DMS 273 (cell line): ENCODE results near the gene TREX2.
A peak's percentile ranks its signal among the peaks of the same experiment; 100 is the strongest.

ENCODE experiments used
- DNase-seq: peaks from one replicate; lab custom pipeline; 2025; ENCODE audit not compliant: unreplicated experiment; lab: John Stamatoyannopoulos, UW

TREX2 gene, protein sequence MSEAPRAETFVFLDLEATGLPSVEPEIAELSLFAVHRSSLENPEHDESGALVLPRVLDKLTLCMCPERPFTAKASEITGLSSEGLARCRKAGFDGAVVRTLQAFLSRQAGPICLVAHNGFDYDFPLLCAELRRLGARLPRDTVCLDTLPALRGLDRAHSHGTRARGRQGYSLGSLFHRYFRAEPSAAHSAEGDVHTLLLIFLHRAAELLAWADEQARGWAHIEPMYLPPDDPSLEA

DNA sequence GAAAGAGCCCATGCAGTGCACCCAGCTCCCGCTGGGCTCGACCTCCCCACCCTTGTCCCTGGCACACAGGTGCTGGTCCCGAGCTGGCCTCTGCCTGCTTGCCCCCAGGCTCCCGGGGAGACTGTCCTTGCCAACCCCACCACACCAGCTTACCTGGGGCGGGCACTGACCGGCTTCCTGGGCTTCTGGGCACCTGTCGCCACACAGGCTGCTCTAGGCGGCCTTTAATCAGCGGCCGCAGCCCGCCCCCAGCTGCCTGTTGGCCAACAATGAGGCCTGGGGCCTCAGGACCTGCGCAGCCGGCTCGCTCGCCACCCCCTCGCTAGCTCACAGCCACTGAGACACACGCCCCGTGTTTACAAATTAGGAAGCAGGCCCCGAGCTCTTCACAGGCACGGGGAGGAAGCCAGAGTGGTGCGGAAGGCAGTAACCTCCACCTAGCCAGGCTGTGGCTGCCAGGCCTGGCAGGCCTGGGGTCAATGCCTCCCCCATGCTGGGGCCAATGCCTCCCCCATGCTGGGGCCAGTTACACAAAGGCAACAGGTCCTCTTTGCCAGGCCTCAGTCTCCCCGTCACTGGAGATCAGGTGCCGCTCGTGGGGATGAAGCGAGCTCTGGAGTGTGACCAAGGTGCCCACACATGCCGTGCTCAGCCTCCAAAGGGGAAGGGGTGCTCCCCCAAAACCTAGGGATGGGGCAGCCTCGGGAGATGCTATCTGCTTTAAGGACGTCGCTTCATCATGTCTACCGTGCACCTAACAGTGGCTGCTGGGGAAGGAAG is at the start of gene TREX2:
TREX2 (minus strand) TSS at position 201 of the 780 bp plus-strand sequence. CDS start 626 bp downstream, outside the sequence.
- no peak for DNase-seq

DNA sequence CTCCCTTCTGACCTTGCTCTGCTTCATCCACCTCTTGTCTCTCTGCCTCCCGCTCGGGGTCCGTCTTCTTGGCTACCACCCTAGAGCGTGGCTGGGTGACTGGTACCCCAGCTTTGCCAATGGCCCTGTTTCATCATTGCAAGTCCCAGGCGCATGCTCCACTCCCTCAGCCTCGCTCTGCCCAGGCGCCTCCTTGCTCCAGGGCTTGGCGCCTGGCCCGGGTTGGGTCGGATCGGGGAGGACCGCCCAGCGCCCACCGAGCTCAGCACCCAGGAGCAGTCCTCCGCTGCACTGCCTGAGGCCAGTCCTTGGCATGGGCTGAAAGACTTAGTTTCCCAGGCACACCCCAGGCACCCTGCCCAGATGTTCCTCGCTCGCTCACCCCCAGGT is 49.5 kb upstream of the TREX2 start:
- peak; percentile 71 for DNase-seq

DNA sequence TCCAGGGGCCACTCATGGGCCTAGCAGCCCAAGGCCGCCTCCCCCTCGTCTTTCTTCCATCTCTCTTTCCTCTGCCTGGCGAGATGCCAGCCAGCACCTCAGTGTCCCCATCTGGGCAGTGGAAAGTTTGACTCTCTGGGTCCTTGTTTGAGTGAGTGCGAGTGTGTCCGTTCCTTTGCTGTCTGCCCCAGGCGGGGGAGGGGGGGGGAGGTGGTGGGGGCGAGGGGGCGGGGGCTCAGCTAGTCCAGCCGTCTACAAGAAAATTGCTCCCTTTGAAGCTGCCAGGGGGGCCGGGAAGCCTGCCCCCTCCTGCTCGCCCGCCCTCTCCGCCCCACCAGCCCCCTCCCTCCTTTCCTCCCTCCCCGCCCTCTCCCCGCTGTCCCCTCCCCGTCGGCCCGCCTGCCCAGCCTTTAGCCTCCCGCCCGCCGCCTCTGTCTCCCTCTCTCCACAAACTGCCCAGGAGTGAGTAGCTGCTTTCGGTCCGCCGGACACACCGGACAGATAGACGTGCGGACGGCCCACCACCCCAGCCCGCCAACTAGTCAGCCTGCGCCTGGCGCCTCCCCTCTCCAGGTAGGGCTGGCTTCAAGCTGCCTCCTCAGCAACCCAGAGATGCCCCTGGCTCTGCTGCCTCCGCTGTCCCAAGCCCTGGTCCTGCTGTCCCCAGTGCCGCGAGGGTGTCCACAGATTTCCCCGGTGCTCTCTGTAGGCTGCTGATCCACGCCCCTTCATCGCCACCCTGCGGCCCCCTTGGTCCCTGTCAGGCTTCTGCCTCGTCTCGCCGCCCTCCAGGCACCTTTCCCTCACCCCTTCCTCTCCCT is 48.9 kb upstream of the TREX2 start, which contains the start of gene BGN:
BGN (plus strand) TSS at position 440 of the 821 bp plus-strand sequence. CDS start 9,652 bp downstream, outside the sequence.
- peak; percentile 71 for DNase-seq

DNA sequence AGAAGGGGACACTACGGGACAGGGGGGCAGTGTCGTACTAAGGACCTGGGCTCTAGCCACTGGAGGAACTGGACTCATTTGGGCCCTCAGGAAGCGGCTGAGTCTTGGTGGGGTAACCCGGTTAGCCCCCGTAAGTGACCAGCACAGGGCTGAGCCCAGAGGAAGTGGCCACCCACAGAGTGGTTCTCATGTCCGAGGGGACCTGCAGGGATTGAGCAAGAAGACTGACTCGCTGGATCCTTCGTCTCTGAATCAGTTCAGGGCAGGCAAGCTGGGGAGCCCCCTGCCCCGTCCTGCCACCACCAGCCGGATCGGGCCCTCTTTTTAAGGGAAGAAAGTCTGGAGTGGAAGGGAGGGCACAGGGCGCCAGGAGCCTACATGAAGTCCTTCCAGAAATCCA is 48.2 kb upstream of the TREX2 start:
- DNase-seq = no peak

DNA sequence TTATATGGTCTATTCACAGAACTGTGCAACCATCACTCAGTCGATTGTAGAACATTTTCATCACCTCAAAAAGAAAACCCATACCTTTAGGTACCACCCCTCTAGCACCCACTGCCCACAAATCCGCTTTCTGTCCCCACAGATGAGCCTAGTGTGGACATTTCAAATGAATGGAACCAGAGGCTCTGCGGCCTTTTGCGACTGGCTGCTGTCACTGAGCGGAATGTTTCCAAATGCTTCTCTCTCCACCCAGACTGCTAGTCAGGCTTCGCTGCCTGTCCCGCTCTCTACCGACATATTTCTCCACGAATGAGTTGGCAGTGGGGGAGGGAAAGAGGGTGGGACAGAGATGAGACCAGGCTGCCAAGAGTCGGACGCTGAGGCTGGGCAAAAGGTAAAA is 47.2 kb upstream of the TREX2 start:
- DNase-seq = no peak

DNA sequence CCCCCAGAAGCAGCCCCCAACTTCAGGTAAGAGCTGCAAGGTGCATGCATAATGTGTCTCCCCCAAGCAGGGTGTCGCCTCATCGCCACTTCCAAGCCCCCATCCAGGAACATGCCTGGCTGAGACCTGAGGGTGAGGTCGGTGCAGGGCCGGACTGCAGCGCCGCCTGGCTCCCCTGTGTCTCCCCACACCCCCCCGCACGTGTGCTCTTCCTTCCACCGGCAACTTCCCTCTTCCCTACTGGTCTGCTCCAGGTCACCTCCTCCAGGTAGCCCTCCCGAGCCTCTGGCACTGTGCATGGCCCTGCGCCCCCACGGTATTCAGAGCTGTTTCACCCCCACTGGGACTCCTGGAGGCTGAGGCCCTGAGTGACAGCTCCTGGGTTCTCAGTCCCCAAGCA is 46.7 kb upstream of the TREX2 start:
- DNase-seq = no peak

DNA sequence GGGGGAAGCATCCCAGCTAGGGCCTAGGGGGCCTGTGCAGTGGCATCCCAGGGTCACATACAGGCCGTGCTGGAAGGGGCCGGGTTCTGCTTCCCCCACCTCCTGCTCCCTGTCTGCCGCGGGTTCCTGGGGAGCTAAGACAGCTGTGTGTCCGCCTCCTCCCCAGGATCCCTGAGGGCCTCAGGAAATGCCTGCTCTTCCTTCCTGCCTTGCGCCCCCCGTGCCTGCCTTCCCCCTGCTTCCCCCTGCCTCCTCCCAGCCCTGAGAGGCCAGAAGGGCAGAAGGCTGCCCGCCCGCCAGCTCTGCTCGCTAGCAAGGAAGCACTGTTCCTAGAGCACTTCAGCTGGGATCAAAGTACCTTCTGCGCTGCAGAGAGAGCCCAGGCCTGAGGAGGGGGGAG is 46.1 kb upstream of the TREX2 start:
- DNase-seq = peak; percentile 67

DNA sequence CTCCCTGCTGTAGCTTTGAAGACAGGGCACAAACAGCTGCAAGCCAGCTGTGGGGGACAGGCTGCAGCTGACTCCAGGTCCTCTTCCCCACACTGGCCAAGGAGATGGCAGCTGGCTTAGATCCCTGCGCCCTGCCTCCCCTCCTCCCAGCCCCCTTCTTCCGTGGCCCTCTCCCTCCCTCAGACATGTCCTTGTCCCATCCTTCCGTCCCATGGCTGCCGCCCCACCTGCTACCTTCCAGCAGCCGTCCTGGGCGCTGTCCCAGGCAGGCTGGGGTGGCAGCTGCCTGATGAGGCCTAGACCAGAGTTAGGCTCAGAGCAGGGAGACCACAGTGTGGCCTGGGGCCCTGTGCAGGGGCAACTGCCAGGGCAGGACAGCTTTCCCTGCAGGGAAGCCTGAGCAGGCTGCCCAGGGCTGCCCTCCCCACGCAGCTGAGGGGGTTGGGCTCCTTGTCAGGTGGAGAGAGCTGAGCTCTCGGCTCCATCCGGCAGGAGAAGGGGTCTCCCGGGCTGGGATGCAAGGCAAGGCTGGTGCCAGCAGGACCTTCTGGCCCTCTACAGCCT is 45.6 kb upstream of the TREX2 start:
- peak; percentile 67 for DNase-seq

DNA sequence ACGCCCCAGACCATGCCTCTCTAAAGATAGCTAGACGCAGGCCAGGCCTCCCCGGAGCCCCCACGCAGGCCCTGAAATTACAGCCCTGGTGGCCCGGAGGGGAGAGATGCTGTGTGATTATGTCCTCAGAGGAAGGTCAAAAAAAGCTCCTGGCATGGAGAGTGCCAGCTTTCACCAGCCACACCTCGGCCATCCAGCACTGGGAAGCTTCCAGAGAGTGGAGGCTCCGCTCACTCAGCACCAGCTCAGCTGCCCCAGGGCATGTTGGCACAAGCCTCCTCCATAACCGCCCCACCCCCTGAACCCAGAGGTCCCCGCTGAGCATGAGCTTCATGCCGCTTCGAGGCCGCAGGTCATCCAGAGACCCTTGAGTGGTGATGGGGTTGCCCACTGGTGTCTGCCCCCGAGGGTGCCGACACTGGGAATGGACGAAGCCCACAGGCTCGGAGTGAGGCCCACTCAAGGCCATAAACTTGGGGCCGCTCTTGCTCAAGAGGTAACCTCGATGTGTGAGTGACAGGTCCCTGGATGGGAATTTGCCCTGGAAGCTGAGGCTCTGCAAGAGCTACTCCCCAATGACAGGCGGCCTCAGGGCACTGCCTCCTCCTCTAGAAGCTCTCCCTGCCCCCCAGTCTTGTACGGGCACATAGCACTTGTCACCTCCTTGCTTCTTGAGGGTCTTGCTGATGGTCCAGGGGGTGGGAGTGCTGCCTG is 44.5 kb upstream of the TREX2 start:
- no peak for DNase-seq

DNA sequence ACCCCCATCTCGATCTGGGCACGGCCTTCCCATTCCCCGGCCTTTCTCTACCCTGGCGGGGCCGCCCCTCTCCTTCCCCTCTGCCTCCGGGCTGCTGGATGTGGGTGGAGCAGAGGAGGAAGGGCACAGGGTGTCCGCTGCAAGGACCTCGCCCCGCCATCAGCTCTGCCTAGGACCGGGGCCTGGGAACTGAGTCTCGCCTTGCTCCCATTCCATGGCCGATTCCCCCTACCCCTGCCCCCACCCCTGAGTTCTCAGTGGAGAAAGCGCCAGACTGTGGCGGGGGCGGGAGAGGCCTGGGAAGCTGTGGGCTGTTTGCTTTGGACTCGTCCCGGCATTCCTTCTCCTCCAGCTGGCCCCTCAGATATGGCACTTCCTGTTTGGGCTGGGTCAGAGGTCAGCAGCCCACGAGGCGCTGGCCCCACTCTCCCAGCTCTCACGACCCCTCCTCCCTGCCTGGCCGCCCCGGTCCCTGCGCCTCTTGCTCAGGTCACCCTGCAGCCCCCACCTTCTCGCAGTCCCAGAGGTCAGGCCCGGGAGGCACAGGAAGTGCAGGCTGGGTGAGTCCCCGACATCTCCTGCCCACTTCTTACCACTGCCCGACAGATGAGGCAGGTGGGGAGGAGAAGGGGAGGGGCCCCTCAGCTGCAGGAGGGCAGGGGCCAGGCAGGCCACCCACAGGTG is 42.5 kb upstream of the TREX2 start:
- DNase-seq = peak; percentile 46

DNA sequence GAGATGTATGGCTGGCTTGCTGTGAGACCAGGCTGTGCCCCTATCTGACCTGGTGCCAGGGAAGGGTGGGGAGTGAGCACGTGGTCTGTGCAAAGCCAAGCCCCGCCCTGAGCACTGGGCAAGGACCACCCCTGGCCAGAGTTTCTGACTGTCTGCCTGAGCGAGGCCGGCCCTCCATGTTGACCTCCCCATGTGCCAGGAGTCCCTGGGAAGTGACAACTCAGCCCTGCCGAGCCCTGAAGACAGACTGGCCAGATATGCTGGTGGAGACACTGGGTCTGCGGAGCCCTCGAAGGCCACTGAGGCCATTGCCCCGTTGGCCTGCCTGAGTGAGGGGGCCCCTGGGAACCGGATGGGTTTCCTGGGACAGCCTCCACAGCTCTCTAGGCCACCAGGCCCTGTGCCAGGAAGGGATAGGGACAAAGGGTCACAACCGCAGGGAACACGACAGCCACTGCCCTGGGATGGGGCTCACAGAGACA is 41.8 kb upstream of the TREX2 start:
- DNase-seq = no peak

DNA sequence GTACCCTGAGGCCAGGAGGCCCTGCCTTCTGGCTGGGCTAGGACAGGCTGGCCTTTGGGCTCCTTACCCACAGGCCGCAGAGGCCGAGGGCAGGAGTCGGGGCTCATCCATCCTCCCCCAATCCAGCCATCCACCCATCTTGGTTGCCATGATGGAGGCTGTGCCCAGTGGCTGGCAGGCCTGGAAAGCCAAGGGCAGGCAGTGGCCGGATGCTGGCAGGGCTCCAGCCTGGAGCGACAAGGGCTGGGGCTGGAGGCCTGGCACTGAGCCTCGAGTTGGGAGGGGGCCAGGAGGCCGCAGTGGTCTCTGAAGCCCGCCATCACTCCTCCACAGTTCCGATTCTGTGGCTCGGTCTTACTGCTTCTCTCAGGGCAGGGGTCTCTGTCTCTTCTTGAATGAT is 40.3 kb upstream of the TREX2 start:
- DNase-seq = no peak

DNA sequence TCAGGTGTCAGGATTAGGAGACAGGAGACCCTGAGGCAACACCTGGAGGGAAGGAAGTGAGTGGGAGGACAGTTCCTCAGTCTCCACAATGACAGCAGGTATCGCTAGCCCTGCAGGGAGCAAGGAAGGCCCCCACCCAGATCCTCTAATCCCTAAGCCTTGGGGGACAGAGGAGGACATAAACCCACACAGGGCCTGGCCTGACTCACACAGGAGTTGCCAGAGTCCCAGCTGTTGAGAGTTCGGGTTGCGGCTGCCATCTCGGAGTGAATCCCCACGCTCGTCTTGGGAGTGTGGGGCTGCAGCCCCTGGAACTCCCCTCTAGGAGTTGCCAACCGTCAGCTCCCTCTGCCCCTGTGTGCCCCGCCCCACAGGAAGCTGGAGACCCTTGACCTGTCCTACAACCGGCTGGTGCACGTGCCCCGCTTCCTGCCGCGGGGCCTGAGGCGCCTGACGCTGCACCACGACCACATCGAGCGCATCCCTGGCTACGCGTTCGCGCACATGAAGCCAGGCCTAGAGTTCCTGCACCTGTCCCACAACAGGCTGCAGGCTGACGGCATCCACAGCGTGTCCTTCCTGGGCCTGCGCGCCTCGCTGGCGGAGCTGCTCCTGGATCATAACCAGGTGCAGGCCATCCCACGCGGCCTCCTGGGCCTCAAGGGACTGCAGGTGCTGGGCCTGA is 39.7 kb upstream of the TREX2 start:
- DNase-seq = no peak

DNA sequence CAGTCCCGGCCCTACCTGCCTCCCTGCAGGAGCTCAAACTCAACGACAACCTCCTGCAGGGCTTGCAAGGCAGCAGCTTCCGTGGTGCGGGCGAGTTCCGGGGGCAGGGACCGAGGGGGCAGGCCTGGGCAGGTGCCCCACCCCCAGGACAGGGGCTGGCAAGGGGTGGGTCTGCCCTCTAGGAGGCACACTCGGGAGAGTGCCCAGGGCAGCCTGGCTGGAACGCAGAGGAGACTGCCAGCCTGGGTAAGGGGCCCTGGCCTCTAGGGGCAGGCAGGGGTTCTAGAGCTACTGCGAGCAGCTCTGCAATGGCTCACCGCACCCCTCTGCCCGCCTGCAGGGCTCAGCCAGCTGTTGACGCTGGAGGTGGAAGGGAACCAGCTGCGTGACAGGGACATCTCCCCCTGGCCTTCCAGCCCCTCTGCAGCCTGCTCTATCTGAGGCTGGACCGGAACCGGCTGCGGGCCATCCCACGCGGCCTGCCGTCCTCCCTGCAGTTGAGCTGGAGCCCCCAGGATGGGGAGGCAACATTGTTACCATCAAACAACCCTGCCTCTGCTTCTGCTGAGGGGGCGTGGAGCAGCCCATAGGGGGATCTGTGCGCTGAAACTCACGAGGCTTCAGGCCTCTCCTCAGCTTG is 36.6 kb upstream of the TREX2 start:
- no peak for DNase-seq

DNA sequence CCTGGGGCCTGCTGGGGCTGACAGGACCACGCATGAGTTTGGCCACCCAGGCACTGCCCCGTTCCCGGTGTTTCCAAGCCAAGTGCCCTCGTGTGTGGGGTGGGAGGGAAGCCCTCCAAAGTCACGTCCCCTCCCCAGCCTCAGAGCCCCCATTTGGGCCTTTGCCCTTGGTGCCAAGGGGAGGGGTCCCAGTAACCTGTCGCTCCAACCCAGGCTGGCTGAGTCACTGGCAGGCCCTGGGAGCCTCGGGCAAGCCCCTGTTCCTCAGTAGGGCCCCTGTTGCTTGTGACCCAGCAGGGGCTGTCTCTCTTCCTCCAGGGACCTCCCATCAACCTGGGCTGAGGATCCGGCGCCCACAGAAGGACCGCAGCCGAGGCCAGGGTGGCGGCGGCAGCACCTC is 35.2 kb upstream of the TREX2 start:
- DNase-seq = no peak

DNA sequence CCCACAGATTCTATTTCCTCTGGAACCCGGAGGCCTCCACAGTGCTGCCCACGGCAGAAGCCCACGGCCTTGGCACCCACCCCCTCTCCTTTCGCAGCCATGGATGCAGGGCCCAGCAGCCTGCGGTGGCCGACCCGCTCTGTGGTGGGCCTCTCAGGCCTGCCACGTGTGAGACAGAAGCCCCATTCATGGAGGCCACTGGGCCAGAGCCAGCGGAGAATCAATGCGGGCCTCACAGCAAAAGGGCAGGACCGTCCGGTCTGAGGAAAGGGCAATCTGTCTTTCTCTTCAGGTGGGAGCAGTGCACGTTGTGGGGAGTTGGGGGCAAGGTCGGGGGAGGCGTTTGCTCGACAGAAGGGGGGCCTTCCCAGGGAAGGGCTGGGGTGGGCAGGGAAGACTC is 32.9 kb upstream of the TREX2 start:
- no peak for DNase-seq

DNA sequence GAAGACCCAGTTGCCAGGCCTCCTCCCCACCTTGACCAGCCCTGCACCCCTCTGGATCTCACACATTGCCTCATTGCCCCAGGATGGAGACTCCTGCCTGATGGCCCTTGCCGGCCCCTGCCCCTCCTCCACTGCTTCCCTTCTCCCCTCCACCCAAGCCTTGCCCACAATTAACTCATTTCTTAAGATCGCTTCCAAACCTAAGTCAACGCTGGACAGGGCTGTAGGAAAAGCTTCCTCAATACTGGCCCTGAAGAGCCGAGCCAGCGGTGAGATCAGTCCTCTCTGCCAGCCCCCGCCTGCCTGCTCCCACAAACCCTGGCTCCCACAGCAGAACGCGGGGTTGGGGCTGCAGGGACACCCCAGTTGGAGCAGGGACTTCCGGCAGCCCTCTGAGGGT is 32.0 kb upstream of the TREX2 start:
- no peak for DNase-seq

DNA sequence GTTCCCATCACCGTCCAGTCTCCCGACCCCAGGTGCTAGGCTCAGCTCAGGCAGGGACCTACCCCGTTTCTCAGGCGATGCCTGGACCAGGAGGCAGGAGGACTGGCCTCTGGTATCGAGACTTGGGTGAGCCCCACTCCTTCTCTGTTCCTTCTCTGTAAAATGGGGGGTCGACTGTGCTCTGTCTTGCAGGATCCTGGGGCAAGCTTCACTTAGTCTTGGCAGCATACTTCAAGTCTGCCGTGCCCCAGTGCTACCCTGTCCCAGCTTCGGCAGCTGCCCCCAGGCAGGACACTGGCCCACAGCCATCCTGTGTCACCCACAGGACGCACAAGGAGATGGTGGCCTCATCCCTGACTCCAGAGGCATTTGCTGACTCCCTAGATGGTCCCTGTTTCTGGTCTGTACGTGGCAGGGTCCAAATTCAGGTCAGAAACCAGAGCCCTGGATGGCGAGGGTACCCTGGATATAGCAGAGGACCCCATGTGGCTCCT is 31.6 kb upstream of the TREX2 start:
- no peak for DNase-seq
